CD14-positive monocyte (primary cell): ENCODE data around the gene GRIK5. TPM values are rescaled to one million over a fixed set of nuclear protein-coding genes. Genes with fewer than 3 reads are reported as not detected.

Source experiments
- DNase-seq, 3 donors: peaks; one replicate each; pipeline ENCODE4 v3.0.0-alpha.2; 2011 to 2022
- H2AFZ ChIP-seq: 2 replicates; pipeline ENCODE4 v1.6.0; 2012; ENCODE audit warnings: mild to moderate bottlenecking, low read depth, low read length, inconsistent platforms; ENCODE audit not compliant: insufficient read depth, poor library complexity, severe bottlenecking
- H3K27ac ChIP-seq, 2 donors: 1 replicate in 1 of 2; 2 replicates in 1 of 2; pipeline ENCODE4 v1.5.1; 2012 to 2013; ENCODE audit warnings: low read length in 2 of 2, control low read depth in 1 of 2, inconsistent platforms in 1 of 2, low read depth in 1 of 2, mild to moderate bottlenecking in 1 of 2
- H3K27me3 ChIP-seq, 2 donors: one replicate each; pipeline versions ENCODE4 v1.6.0 to v1.6.1; 2011 to 2013; ENCODE audit warnings: low read length in 2 of 2; ENCODE audit not compliant: control insufficient read depth in 2 of 2, insufficient read depth in 2 of 2
- H3K36me3 ChIP-seq, 2 donors: replicated peaks in 1 of 2; 1 replicate in 1 of 2; 2 replicates in 1 of 2; pipeline versions ENCODE4 v1.5.1 to v1.6.1; 2012 to 2013; ENCODE audit warnings: low read length in 2 of 2, control low read depth in 1 of 2, inconsistent platforms in 1 of 2, mild to moderate bottlenecking in 1 of 2; ENCODE audit not compliant: insufficient read depth in 2 of 2, control insufficient read depth in 1 of 2
- H3K4me1 ChIP-seq, 2 donors: 1 replicate in 1 of 2; 2 replicates in 1 of 2; pipeline versions ENCODE4 v1.5.1 to v1.6.1; 2012 to 2013; ENCODE audit warnings: low read length in 2 of 2, control low read depth in 1 of 2, inconsistent platforms in 1 of 2, mild to moderate bottlenecking in 1 of 2, moderate library complexity in 1 of 2; ENCODE audit not compliant: insufficient read depth in 2 of 2, control insufficient read depth in 1 of 2
- H3K4me2 ChIP-seq: replicated peaks from 2 replicates; pipeline ENCODE3; 2012; ENCODE audit warnings: low read length, moderate library complexity, mild to moderate bottlenecking; ENCODE audit not compliant: poor library complexity, severe bottlenecking; ENCODE audit errors: extremely low read depth
- H3K4me3 ChIP-seq, 3 experiments: fragments of 200-600 bp in 1 of 3; sonication (generic) in 1 of 3; replicated peaks in 1 of 3; 1 replicate in 2 of 3; 2 replicates in 1 of 3; pipeline ENCODE4 v1.5.1; 2011 to 2013; ENCODE audit warnings: low read length in 3 of 3, mild to moderate bottlenecking in 3 of 3, control low read depth in 2 of 3, low read depth in 2 of 3, inconsistent platforms in 1 of 3, moderate library complexity in 1 of 3
- H3K79me2 ChIP-seq: 2 replicates; pipeline ENCODE4 v1.6.0; 2012; ENCODE audit warnings: mild to moderate bottlenecking, control low read depth, inconsistent platforms, low read length, moderate library complexity; ENCODE audit not compliant: insufficient read depth
- H3K9ac ChIP-seq: 2 replicates; pipeline ENCODE4 v1.6.0; 2017; ENCODE audit warnings: low read length, mild to moderate bottlenecking; ENCODE audit not compliant: insufficient read depth, poor library complexity, severe bottlenecking
- H3K9me3 ChIP-seq, 2 donors: replicated peaks in 1 of 2; 1 replicate in 1 of 2; 2 replicates in 1 of 2; pipeline versions ENCODE4 v1.5.1 to v1.6.1; 2012 to 2013; ENCODE audit warnings: low read length in 2 of 2, control low read depth in 1 of 2; ENCODE audit not compliant: control insufficient read depth in 1 of 2, insufficient read depth in 1 of 2
- H4K20me1 ChIP-seq: 2 replicates; pipeline ENCODE4 v1.6.0; 2012; ENCODE audit warnings: mild to moderate bottlenecking, low read length, control low read depth, moderate library complexity; ENCODE audit not compliant: insufficient read depth
- H3K27ac Mint-ChIP-seq, 7 donors: one replicate each; pipeline ENCODE4 v1.8.0; 2020; ENCODE audit warnings: mild to moderate bottlenecking in 7 of 7, mixed read lengths in 7 of 7, moderate library complexity in 6 of 7, inconsistent platforms in 2 of 7
- H3K27me3 Mint-ChIP-seq, 3 donors: one replicate each; pipeline ENCODE4 v1.8.0; 2021 to 2022; ENCODE audit warnings: low read depth in 3 of 3, mild to moderate bottlenecking in 3 of 3, mixed read lengths in 3 of 3, moderate library complexity in 3 of 3, inconsistent platforms in 1 of 3
- H3K36me3 Mint-ChIP-seq, 2 donors: one replicate each; pipeline ENCODE4 v1.8.0; 2020; ENCODE audit warnings: mixed read lengths in 2 of 2, inconsistent platforms in 1 of 2, mild to moderate bottlenecking in 1 of 2
- H3K4me1 Mint-ChIP-seq: one replicate; pipeline ENCODE4 v1.8.0; 2020; ENCODE audit warnings: mild to moderate bottlenecking, mixed read lengths
- H3K4me3 Mint-ChIP-seq, 2 donors: one replicate each; pipeline ENCODE4 v1.8.0; 2020; ENCODE audit warnings: mild to moderate bottlenecking in 2 of 2, mixed read lengths in 2 of 2, moderate library complexity in 1 of 2
- H3K9me3 Mint-ChIP-seq, 7 donors: one replicate each; pipeline ENCODE4 v1.8.0; 2020 to 2022; ENCODE audit warnings: mixed read lengths in 7 of 7, mild to moderate bottlenecking in 6 of 7, moderate library complexity in 6 of 7, inconsistent platforms in 2 of 7
- CTCF ChIP-seq: fragments of 200-600 bp; IDR thresholded peaks from one replicate; pipeline ENCODE4 v1.8.0; 2022; ENCODE audit warnings: antibody characterized with exemption, mild to moderate bottlenecking
- WGBS: methylation state at CpG from one replicate; pipeline ENCODE4 v1.1.5; 2013; ENCODE audit warnings: missing lambda C conversion rate; ENCODE audit not compliant: insufficient coverage; 5-methylcytosine and 5-hydroxymethylcytosine counted together
- intact Hi-C, 2 donors: fragments of 100-400 bp; cut with micrococcal nuclease; formaldehyde crosslinking; loops; one replicate each; pipeline versions ENCODE4 v1.15.0 to v1.15.1; 2023
- polyA plus RNA-seq, 3 donors: library from polyadenylated mRNA; depleted of rRNA in 1 of 3; unstranded in 2 of 3; stranded (reverse) in 1 of 3; fragments of 300-500 nt in 2 of 3; fragments of >200 nt in 1 of 3; fragmentation: Illumina TruSeq in 2 of 3; gene quantifications; 1 replicate in 2 of 3; 2 replicates in 1 of 3; pipeline ENCODE4 v1.2.3, GENCODE V29; 2012 to 2021

Gene GRIK5
- polyA plus RNA-seq, 3 donors: 0.12 to 0.28 TPM; not detected in 1

- Histone ChIP-seq H3K4me3 (no peak overlapping the region), H3K9me3 (no peaks in the 10 kb centered on the region), H3K27ac (no peak overlapping the region), H2AFZ (peak overlapping the region; percentile 59), H3K4me2 (peak overlapping the region; percentile 71), H3K4me1 (peaks cover 18 to 19% of the 10 kb centered on the region in 2 donors), H3K36me3 (no peaks in the 10 kb centered on the region), H3K79me2 (no peaks in the 10 kb centered on the region), H3K9ac (no peak overlapping the region), H3K27me3 (peaks cover 0 to 21% of the 10 kb centered on the region in 2 donors), H4K20me1 (no peaks in the 10 kb centered on the region)
- no peak overlapping the region for H3K27ac Mint-ChIP-seq
- H3K36me3 Mint-ChIP-seq: no peaks in the 10 kb centered on the region
- H3K4me3 Mint-ChIP-seq: no peak overlapping the region
- TF ChIP-seq CTCF: no peak
- peaks cover 4% of the 10 kb centered on the region for H3K4me1 Mint-ChIP-seq
- H3K9me3 Mint-ChIP-seq: peaks cover 0 to 3% (median 0%) of the 10 kb centered on the region in 7 donors
- intact Hi-C loops: no loop called here
- DNase-seq: no peak
- peaks cover 0 to 10% (median 8%) of the 10 kb centered on the region in 3 donors for H3K27me3 Mint-ChIP-seq
- WGBS: 41% methylated on average over 7 of the region's 8 CpGs
These were observed 1.6 kb downstream of the GRIK5 start for GRCh38 chr19:42068361-42068755.

DNA sequence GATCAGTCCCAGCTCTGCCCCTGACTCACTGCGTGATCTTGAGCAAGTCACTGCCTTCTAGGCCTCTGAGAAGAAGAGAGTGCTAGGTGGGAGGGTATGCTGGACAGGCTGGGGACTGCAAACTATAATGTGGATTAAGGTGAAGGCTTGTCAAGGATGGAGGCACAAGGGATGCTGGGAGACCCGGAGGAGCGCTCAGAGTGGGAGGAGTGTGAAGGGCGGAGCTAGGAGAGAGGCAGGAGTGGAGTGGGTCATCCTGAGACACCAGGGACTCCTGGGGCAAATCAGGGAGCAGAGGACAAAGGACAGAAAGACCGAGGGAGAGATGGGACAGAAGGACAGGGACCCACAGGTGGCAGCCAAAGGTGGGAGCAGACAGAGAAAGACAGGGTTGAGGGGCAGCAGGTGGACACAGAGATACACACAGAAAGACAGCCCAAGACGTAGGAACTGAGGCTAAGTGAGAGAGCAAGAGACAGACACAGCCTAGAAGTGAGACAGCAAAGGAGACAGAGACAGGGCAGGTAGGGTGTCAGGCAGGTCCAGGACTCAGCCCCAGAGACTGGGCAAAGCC is 2.6 kb downstream of the GRIK5 start:
- H4K20me1 ChIP-seq: no peaks in the 10 kb centered on the region
- no peak overlapping the region for H3K4me3 ChIP-seq
- no peak overlapping the region for H2AFZ ChIP-seq
- no peak for TF ChIP-seq CTCF
- H3K36me3 ChIP-seq: no peaks in the 10 kb centered on the region
- no peak overlapping the region for H3K9ac ChIP-seq
- Mint-ChIP-seq H3K4me1 (peaks cover 4% of the 10 kb centered on the region), H3K27ac (no peak overlapping the region), H3K9me3 (peaks cover 0 to 3% (median 0%) of the 10 kb centered on the region in 7 donors), H3K27me3 (peaks cover 0 to 10% (median 8%) of the 10 kb centered on the region in 3 donors), H3K36me3 (no peaks in the 10 kb centered on the region), H3K4me3 (no peak overlapping the region)
- H3K27me3 ChIP-seq: peaks cover 0 to 21% of the 10 kb centered on the region in 2 donors
- WGBS: 93% methylated on average over 6 of the region's 6 CpGs
- H3K4me2 ChIP-seq: no peak overlapping the region
- intact Hi-C loops: no loop called here
- H3K79me2 ChIP-seq: no peaks in the 10 kb centered on the region
- no peaks in the 10 kb centered on the region for H3K9me3 ChIP-seq
- H3K27ac ChIP-seq: no peak overlapping the region
- peaks cover 18 to 19% of the 10 kb centered on the region in 2 donors for H3K4me1 ChIP-seq
- DNase-seq: no peak
